HG02759 (cell line): ENCODE data around the gene PRRX2.
A peak's percentile ranks its signal among the peaks of the same experiment; 100 is the strongest.

Experiments
- ATAC-seq: cut with Tn5 transposase; IDR thresholded peaks from one replicate; pipeline ENCODE4 v1.9.1; 2021; ENCODE audit warnings: mild to moderate bottlenecking, moderate library complexity; ENCODE audit not compliant: unreplicated experiment

The PRRX2 gene

GRCh38 chr9:129665389-129665775, at the start of gene PRRX2:
TSS of gene PRRX2 (plus strand) at chr9:129665647. CDS start at chr9:129665868, 221 bp downstream.
- ATAC-seq = no peak

GRCh38 chr9:129617167-129617566, 48.3 kb upstream of the PRRX2 start:
- ATAC-seq = no peak

- no peak for ATAC-seq
Measured at GRCh38 chr9:129619787-129620668, 45.4 kb upstream of the PRRX2 start.

- no peak for ATAC-seq
Measured at GRCh38 chr9:129620669-129621295, 44.7 kb upstream of the PRRX2 start, which contains the start of gene C9orf50. TSS of gene C9orf50 (minus strand) at chr9:129621101. CDS start at chr9:129620574, 527 bp downstream.

- no peak for ATAC-seq
Measured at GRCh38 chr9:129623331-129623730, 42.1 kb upstream of the PRRX2 start.

GRCh38 chr9:129624168-129624759, 41.2 kb upstream of the PRRX2 start:
- ATAC-seq = no peak

- no peak for ATAC-seq
Measured at GRCh38 chr9:129624947-129625346, 40.5 kb upstream of the PRRX2 start.

GRCh38 chr9:129626079-129626624, 39.3 kb upstream of the PRRX2 start, which contains the start of gene NTMT1:
TSS of gene NTMT1 (plus strand) at chr9:129626163. CDS start at chr9:129632704, 6,541 bp downstream.
- ATAC-seq = peak; percentile 86

- peak; percentile 26 for ATAC-seq
Measured at GRCh38 chr9:129626625-129627284, 38.7 kb upstream of the PRRX2 start.

- no peak for ATAC-seq
Measured at GRCh38 chr9:129627556-129628440, 37.6 kb upstream of the PRRX2 start.

GRCh38 chr9:129628709-129629108, 36.7 kb upstream of the PRRX2 start:
- no peak for ATAC-seq

- ATAC-seq = no peak
Measured at GRCh38 chr9:129629251-129629820, 36.1 kb upstream of the PRRX2 start.

- no peak for ATAC-seq
Measured at GRCh38 chr9:129630967-129631673, 34.3 kb upstream of the PRRX2 start.

GRCh38 chr9:129631674-129632129, 33.7 kb upstream of the PRRX2 start:
- no peak for ATAC-seq

- ATAC-seq = no peak
Measured at GRCh38 chr9:129632460-129632859, 33.0 kb upstream of the PRRX2 start.

GRCh38 chr9:129633207-129633606, 32.2 kb upstream of the PRRX2 start:
- ATAC-seq = no peak

- no peak for ATAC-seq
Measured at GRCh38 chr9:129633848-129634247, 31.6 kb upstream of the PRRX2 start.
